ENCODE results near the gene SULT2A1. TPM values are rescaled to one million over a fixed set of nuclear protein-coding genes. Genes with fewer than 3 reads are reported as not detected.
"Not testable (repeated sequence)": the region's sequence is repeated elsewhere in the genome, so short reads cannot be mapped to it uniquely, and the experiment has no call there.

The SULT2A1 gene
- polyA plus RNA-seq, 4 donors, result 0.12 TPM; not detected in 3

DNA sequence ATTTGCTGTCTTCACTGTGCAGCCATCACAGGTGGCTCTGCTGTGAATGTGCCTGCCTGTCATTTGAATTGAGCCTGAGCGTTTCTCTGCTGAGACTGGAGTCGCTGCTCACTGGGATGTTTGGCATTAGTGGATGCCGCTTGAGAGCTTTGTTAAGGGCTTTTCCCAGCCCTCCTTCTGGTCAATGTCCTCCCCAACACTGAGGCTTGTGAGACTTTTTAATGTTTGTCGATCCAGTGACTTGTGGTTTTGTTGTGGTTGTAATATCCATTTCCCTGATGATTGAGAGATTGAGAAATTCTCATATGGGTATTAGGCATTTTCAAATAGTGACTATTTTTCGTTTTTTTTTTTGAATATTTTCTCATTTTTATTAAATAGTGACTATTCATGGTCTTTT is 24.5 kb downstream of the SULT2A1 start:
- no peak for DNase-seq (ENCODE audit: low read depth in 4 of 4, low spot score in 3 of 4)

DNA sequence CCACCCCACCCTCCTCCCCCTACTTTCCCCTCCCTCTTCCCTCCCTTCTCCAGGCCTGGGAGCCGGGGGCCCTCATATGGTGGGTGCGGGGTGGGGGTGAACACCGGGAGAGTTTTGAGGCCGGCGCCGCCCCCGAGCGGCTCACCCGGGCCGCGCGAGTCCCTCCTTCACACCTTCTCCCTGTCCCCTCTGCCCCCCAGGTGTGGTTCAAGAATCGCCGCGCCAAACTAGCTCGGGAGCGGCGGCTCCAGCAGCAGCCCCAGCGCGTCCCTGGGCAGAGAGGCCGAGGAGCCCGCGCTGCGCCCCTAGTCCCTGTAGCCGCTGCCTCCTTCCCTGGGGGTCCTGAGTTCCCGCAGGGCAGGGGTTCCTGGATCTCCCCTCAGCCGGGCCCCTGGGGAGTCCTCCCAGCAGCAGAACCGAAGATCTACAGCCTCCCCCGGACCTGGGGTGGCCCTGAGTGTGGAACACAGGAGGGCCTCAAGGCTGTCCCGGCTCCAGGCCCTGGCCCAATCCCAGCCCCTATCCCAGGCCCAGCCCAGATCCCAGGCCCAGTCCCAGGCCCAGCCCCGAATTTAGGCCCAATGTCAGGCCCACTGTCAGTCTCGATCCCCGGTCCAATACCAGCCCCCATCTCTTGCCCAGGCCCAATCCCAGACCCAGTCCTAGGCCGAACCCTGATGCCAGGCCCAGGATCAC is 25.4 kb downstream of the SULT2A1 start:
- DNase-seq (ENCODE audit: low read depth in 4 of 4, low spot score in 3 of 4), result no peak

DNA sequence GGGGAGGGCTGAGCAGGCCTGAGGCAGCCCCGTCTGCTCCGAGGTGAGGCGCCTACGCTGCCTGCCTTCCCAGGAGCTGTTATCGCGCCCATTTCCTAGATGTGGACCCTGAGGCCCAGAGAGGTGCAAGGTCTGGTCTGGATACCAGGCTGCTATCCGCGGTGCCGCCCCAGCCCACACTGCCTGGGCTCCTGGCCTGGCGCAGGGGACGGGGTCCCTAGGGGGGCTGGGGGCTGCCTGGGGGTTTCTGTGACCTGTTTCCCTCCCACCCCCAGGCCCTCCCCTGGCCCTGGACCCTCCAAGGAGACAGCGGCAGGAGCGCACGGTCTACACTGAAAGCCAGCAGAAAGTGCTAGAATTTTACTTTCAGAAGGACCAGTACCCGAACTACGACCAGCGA is 26.3 kb downstream of the SULT2A1 start:
- DNase-seq (ENCODE audit: low read depth in 4 of 4, low spot score in 3 of 4), result not testable (repeated sequence)

DNA sequence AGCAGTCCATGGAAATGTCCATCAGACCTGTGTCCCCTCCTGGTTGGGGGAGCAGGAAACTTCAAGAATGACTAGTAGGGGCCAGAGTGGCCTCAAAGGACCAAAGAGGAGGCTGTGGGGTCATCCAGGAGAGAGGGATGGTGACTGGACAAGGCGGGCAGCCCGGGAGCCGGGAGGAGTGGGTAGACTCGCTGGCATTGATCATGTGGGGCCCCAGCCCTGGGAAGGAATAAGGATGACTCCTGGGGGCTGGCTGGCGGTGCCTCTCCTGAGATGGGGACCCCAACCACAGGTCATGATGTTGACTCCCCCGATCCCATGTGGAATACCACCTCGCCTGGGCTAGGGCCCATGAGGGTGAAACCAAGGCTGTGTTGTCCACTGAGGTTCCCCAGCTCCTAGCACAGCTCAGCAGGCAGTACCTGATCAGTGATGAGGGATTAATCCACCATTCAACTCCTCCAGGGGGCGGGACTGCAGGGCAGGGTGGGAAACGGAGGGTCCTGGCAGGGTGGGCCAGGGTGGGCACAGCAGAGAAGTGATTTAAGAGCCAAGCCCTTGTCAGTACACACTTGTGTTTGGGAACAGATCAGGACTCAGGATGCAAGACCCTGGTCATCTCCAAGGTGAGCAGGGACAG is 27.3 kb downstream of the SULT2A1 start, which contains the start of gene TPRX2:
TPRX2 (plus strand) TSS at position 590 of the 640 bp plus-strand sequence; CDS start at position 602, 12 bp downstream.
- not testable (repeated sequence) for DNase-seq (ENCODE audit: low read depth in 4 of 4, low spot score in 3 of 4)

DNA sequence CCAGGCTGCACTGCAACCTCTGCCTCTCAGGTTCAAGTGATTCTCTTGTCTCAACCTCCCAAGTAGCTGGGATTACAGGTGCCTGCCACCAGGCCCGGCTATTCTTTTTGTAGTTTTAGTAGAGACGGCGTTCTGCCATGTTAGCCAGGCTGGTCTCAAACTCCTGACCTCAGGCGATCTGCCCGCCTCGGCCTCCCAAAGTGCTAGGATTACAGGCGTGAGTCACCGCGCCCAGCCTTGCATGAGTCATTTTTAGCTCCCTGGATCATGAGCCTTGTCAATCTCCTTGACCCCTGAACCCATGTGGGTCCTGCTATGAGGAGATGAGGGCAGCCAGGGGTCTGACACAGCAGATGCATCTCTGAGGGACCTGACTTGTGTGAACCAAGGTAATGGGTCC is 27.9 kb downstream of the SULT2A1 start:
- not testable (repeated sequence) for DNase-seq (ENCODE audit: low read depth in 4 of 4, low spot score in 3 of 4)

DNA sequence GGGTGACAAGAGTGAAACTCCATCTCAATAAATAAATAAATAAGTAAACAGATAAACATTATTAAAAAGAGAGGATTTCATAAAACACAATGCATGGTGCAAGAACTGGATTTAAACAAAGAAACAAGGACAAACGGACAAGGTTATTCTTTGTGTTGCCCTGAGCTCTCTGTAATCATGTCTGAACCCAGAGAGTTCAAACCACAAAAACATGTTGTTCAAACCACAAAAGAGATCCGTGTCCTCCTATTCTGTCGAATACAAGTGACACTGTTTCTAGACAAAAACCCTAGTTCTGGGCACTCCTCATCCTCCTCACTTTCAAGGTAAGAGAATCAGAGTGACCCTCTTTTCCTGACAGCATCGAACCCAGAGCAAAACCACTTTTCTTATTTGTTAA is 31.7 kb downstream of the SULT2A1 start:
- DNase-seq (ENCODE audit: low read depth in 4 of 4, low spot score in 3 of 4), result no peak

DNA sequence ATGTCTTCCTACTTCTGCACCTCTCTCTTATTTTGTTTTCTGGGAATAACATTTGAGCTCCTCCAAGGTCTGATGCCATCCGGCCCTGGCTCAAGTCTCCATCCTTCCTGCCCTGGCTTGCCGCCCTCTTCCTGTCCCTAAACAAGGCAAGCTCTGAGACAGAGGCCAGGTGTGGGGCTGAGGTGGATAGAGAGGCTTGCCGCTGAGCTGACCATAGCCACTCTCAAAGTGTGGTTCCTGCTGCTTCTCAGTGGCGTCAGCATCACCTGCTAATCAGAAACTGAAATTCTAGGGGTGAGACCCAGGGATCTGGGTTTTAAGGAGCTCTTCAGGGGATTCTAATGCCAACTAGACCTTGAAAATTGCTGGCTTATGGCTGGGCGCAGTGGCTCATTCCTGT is 33.1 kb downstream of the SULT2A1 start:
- no peak for DNase-seq (ENCODE audit: low read depth in 4 of 4, low spot score in 3 of 4)

DNA sequence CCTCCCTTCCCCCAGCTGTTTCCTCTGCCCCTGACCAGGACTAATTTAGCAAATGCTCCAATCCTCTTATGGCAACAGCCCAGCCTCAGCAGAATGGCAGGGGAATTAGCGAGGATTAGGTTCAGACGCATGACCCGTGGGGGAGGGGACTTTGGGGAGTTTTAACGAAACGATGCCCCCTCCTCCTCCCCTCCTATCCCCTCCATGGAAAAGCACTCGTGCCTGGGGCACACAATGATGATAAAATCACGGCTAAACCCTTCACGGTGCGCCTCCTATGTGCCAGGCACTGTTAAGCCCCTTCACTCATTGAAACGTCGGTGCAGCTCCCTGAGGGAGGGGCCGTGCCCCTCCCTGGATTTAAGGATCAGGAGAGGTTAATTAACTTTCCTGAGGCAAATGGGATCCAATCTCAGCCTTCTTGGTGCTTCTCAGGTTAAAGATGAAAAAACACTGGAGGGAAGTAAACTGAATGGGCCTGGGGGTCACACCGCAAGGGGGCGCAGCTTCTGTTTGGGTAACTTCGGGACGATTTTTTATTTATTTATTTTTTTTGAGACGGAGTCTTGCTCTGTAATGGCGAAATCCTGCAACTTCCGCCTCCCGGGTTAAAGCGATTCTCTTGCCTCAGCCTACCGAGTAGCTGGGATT is 37.2 kb downstream of the SULT2A1 start:
- no peak for DNase-seq (ENCODE audit: low read depth in 4 of 4, low spot score in 3 of 4)

DNA sequence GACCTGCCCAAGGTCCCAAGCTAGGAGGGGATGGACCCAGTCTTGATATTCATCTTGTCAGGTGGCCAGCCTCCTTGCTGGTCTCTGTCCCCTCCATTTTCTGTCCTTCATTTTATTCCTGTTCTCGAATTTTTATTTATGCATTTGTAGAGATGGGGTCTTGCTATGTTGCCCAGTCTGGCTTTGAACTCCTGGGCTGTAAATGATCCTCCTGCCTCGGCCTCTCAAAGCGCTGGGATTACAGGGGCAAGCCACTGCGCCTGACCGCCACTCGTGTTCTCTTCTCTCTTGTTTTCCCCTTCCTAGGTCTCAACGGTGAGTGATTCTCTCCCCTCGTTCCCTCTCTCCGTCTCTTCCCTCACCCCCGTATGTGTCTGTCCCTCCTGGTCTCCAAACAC is 37.7 kb downstream of the SULT2A1 start:
- DNase-seq (ENCODE audit: low read depth in 4 of 4, low spot score in 3 of 4), result no peak

DNA sequence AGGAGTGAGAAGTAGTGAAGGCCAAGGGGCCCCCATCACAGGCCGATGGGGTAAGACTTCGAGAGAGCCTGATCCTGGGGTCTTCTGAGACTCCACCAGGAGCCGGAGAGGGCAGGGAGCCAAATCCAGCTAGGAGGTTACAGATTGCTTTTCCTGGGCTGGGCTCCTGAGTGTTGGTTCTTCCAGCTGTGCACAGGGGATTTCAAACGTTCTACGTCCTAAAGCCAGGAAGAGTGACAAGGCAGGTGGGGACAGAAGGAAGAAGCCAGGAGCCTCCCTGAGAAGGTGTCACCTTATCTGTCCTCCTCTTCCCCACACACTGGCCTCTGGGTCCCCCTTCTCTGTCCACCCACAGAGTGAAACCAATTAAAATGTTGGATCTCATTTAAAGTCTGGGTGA is 43.2 kb downstream of the SULT2A1 start:
- no peak for DNase-seq (ENCODE audit: low read depth in 4 of 4, low spot score in 3 of 4)

DNA sequence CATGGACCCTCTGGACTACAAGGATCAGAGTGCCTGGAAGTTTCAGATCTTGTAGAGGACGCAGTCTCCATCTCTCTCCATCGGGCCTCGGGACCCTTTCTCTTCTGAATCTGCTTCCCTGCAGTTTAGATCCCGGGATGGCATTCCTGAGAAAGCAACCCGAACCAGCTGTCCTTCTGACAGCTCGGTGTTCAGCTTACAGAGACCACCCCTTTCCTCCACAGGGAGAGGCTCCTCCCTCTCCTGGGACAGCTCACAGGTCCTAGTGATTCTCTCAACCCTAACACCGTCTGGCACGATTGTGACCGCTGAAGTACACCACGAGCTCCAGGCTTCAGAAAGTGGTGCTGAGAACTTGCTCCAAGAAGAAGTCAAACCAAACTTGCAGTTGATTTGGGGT is 46.2 kb downstream of the SULT2A1 start:
- DNase-seq (ENCODE audit: low read depth in 4 of 4, low spot score in 3 of 4), result peak in 1 of 4 donors; percentile 27

DNA sequence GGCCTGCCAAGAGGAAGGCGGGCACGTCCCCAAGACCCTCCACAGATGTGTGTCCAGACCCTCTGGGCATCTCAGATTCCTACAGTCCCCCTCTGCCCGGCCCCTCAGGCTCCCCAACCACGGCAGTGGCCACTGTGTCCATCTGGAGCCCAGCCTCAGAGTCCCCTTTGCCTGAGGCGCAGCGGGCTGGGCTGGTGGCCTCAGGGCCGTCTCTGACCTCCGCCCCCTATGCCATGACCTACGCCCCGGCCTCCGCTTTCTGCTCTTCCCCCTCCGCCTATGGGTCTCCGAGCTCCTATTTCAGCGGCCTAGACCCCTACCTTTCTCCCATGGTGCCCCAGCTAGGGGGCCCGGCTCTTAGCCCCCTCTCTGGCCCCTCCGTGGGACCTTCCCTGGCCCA is 46.7 kb downstream of the SULT2A1 start:
- no peak for DNase-seq (ENCODE audit: low read depth in 4 of 4, low spot score in 3 of 4)

DNA sequence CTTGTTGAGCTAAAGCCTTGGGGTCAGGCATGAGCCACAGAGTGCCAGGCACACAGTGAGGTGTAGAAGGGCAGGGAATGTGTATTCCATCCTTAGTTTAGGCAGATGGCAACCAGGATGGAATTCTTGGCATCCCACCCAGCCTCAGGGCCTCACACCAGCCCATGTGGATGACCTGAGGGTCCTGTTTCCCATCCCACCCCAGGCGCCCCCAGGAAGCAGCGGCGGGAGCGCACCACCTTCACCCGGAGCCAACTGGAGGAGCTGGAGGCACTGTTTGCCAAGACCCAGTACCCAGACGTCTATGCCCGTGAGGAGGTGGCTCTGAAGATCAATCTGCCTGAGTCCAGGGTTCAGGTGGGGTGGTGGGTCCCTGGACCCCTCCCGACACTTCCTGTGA is 50.1 kb downstream of the SULT2A1 start:
- DNase-seq (ENCODE audit: low read depth in 4 of 4, low spot score in 3 of 4), result no peak

DNA sequence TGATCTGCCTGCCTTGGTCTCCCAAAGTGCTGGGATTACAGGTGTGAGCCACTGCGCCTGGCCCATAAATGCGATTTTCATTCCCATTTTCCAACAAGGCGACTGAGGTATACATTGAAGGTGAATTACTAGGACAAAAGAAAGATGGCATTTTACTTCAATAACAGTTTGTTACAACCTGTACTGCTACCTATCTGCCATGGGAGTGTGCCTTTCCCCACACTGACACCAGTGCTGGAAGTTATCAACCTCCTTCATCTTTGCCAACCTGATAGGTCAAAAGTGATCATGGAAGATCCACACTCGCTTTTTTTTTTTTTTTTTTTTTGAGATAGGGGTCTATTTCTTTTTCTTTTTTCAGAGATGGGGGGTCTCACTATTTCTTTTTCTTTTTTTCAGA is 53.4 kb downstream of the SULT2A1 start:
- no peak for DNase-seq (ENCODE audit: low read depth in 4 of 4, low spot score in 3 of 4)

DNA sequence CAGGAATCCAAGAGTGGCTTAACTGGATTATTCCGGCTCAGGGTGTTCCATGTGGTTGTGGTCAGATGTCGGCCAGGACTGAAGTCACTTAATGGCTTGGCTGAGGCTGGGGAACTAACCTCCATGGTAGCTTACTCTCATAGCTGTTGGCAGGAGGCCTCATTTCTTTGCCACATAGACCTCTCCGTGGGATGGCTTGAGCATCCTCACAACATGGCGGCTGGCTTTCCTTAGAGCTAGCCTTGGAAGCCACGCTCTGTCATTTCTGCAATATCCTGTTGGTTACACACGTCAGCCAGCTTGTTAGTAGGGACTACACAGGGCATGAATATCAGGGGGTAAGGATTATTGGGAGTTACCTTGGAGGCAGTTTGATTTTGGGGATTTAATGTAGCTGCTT is 59.3 kb downstream of the SULT2A1 start:
- DNase-seq (ENCODE audit: low read depth in 4 of 4, low spot score in 3 of 4), result no peak

DNA sequence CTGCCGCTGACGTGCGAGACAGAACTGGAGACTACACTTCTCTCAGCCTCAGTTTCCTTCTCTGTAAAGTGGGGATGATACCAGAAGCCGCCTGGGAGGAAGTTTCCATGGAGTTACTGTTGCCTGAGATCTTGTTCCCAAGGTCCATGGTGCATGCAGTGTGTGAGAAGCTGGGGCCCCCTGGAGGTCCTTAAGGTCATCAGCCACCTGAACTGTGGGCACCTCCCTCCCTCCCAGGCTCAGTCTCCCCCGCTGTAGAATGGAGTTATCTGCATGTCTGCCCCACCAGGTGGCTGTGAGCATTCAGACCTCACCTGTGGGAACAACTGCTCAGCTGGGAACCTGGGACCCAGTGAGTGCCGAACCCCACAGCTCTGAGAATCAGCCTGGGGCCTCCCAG is 61.7 kb downstream of the SULT2A1 start:
- DNase-seq (ENCODE audit: low read depth in 4 of 4, low spot score in 3 of 4), result no peak

DNA sequence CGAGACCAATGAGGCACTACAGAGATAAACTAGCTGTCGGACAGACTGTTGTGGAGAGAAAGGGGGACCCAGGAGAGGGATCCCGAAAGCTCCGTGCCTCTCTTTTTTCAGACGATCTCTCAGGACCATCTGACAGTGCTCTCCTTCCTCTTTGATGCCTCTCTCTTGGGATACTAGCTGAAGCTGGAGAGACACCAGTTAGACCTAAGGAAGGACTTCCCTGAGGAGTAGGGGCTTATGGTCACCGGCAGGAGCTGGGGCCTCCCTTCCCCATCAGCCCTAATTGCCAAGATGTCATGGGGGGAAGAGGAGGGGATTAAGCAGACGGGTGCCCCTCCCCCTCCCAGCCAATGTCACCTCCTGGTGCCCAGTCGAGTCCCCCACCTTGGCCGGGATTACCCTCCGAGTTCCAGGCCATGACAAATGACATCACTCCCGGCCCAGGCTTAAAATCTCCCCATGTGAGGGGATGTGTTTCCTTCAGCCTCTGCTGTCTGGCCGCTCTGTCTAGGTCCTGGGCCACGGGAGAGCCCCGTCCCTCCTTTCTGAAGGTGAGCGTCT is 64.6 kb downstream of the SULT2A1 start, which contains the start of gene CRX:
CRX (plus strand) TSS at position 478 of the 561 bp plus-strand sequence. CDS start 12,507 bp downstream, outside the sequence.
- no peak for DNase-seq (ENCODE audit: low read depth in 4 of 4, low spot score in 3 of 4)
